Hindlimb muscle (tissue), 1 donor: ENCODE results near the gene MRPL9. TPM values are rescaled to one million over a fixed set of nuclear protein-coding genes. Genes with fewer than 3 reads are reported as not detected.

Experiments used
- DNase-seq: peaks from one replicate; pipeline ENCODE4 v3.0.0-alpha.2; 2013
- polyA plus RNA-seq: library from polyadenylated mRNA; unstranded; fragments of 120-200 nt; gene quantifications from one replicate; pipeline ENCODE4 v1.2.1, GENCODE V29; 2013; ENCODE audit not compliant: insufficient read length

Gene MRPL9
- polyA plus RNA-seq, 1 donor: 69.4 TPM

- no peak for DNase-seq
Observed at GRCh38 chr1:151729966-151730291, 33.4 kb downstream of the MRPL9 start.

DNA sequence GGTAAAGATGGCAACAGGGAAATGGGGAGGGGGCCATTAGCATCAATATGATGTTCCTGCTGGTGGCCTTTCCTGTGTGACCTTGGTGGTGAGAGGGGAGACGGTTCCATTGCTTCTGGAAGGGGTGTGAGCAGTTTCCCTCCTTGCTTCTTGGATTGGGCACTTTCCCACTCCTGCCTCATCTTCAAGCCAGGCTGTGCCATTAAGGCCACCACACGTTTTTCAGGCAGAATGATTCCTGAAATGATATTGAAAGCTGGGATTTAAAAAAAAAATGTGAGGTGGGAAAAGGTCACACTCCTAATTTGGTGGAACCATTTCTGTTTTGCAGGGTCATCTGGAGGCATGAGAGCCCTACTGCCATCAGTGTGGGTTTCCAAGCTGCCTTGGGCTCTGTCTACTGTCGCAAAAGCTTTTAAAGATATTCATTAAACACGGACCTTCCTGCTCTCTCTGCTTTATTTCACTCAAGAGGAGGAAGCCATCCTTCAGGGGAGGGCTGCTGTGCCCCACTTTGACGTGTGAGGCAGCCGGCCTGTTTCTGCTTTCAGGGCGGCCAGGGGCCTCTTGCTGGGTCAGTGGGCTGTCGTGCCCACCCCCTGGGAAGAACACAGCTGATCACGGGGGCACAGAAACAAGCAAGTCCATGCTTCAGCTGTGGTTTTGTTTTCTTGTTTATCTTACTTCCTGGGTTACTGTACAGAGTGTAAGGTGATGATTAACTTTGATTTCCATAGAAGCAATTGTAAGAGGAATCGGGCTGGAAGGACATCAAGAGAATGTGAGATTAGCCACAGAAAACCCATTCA lies 33.9 kb downstream of the MRPL9 start:
- no peak for DNase-seq

DNA sequence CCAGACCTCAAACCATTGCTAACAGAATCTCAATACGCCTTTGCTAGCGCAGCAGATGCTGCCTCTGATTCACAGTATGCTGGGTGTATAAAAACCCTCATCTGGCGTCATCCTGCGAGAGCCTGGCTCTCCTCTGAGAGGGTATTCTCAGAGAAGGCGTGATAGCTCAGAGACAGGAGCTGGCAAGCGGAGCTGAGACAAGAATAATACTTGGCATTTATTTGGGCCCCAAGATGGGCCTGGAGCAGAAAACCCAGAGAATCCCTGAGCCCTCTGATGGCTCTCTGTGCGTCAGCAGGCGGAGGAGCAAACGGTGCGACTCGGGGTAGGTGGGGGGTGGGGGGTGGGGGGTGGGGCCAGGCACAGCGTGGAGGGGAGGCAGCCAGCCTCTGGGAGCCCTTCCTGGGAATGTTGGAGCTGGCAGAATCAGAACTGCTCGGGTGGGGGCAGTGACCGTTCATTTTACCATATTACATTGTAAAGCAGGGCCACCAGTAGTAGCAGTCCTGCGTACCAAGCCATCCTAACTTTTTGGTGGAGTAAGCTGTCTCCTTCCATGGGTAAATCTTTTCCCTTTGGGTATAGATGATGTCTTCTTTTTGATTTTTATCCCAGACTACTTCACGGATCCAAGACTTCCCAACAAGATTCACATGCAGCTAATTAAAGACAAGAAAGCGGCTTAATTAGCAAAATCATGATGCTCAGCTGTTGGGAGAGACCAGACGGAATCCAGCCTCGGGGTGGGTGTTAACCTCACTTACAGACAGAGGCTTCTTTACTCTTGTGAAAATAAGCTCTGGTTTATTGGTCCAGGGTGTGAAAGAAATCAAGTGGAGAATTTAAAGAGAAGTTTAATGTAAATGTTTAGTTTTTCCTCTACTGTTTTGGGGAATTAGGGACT lies 34.9 kb downstream of the MRPL9 start:
- DNase-seq: peak; percentile 25

DNA sequence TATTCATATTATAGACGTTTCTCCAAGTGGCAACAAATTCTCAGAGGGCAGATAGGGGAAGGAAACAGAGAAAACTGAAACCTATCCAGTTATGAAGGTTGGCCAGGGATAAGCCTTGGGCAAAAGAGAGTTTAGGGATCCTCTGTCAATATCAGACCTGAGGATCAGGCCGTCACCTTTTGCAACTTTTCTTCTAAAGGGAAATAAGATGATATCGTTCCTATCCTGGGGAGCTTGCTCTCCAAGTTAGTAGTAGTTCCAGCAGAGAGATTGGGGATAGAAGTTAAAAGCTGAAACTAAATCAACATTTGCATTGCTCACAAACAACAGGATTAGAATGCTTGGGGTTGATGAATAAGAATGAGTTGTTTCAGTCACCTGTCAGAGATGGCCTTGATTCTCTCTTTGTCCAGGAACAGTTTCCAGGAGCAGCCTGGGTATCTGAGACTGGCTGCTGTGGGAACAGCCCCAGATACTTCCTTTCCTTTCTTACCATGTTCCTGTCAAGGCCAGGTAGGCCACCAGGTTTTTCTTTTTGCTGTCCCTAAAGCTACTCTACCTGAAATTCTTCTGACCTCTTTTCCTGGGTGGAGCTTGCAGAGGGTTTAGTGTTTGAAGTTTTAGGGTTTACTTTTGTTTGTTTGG lies 39.4 kb downstream of the MRPL9 start:
- no peak for DNase-seq

DNA sequence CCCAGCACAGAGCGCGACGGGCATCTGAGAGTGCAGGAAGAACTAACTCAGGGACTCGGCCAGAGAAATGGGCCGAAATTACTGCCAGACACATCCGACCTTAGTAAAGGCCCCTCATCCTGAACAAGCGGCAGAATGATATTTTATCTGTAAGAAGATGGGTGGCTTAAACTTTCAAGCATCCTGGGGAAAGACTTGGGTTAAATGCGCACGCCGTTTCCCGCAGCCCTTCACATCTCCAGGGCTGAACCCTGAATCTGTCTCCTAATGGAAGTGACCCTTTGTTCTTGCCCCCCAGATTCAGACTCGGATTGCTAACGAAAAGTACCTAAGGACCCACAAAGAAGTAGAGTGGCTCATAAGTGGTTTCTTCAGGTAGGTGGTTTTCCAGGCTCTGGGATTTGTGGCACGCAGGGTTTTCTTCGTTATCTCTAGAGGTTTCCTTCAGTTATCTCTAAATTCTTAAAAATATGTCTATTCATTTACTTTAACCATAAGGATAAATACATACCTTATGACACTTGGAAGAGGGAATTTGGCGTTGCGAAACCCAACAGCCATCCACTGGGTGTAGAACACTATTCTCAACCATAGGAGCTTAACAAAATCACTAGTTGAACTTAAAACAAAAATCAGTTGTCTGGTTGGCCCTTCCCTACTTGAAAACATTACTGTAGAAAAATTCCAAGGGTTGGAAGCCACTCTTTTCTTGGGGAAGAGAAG lies 41.3 kb downstream of the MRPL9 start:
- no peak for DNase-seq

GRCh38 chr1:151720974-151721787 lies 42.1 kb downstream of the MRPL9 start, which contains the start of gene RIIAD1:
Gene RIIAD1, plus strand, starts transcription at chr1:151721522. Its CDS starts 15 bp downstream, at chr1:151721537.
- DNase-seq: peak; percentile 29

DNA sequence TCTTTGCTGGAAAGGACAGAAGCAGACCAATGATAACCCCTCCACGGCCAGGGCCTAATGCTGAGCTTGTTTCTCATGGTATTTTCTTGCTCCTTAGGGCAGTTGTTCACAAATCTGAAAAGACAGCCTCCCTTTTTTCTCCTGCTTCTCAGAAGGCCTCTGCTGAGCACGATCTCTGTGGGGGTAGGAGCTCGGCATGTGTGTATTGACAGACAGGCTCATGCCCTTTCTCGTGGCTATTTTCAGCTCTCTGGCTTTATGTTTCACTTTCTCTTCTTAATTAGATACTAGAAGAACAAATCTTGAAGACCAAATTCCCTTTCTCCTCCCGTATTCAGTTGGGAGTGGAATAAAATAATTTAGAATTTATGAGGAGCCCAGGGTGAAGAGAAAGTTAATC lies 42.7 kb downstream of the MRPL9 start:
- no peak for DNase-seq

DNA sequence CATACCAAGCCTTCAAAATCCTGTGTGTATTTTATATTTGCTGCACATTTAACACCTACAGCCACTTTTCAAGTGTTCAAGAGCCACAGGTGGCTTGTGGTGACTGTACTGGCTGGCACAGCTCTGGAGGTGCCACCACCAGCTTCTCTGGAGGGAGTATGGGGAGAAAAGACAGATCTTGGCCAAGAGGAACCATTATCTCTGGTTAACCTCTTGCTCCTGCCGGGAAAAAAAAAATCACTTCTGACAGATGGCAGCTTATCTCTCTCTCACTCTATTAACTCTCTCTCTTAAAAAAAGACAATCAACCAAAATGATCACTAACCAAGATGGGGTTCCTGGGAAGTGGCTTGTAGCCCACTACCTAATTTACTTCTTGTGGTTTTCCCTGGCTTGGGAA lies 43.2 kb downstream of the MRPL9 start:
- no peak for DNase-seq

DNA sequence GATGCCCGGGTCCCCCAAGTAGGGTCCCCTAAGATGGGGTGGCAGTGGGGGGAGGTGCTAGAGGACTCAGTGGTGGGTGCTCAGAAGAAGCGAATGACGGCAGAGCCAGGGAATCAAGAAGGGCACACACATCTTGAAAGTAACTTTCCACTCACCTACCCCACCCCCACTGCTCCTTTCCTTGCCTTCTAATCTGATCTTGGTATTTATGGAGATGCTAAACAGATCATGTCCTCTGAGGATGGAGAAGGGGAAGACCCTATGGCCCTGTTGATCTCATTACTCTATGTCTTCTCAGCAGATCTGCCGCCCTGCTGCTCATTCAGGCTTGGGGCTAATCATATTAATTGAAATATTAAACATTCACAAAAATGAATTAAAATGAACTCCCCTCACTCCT lies 44.6 kb downstream of the MRPL9 start:
- DNase-seq: no peak

DNA sequence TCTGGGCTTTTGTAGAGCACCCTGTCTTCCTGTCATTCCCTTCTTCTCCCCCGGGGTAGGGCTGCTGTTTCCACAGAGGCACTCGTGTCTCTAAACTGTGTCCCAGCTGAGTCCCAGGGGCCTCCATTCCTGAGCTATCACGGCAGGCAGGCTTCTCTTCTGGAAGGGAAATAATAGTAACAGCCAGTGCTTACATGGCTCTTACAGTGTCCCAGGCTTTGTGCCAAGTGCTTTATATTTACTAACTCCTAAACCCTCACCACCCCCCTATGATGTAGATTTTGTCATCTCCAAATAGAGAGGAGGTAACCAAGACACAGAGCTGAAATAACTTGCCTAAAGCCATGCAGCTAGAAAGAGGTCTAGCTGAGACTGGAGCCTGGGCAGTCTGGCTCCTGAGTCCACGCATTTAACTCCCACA lies 45.3 kb downstream of the MRPL9 start:
- no peak for DNase-seq

DNA sequence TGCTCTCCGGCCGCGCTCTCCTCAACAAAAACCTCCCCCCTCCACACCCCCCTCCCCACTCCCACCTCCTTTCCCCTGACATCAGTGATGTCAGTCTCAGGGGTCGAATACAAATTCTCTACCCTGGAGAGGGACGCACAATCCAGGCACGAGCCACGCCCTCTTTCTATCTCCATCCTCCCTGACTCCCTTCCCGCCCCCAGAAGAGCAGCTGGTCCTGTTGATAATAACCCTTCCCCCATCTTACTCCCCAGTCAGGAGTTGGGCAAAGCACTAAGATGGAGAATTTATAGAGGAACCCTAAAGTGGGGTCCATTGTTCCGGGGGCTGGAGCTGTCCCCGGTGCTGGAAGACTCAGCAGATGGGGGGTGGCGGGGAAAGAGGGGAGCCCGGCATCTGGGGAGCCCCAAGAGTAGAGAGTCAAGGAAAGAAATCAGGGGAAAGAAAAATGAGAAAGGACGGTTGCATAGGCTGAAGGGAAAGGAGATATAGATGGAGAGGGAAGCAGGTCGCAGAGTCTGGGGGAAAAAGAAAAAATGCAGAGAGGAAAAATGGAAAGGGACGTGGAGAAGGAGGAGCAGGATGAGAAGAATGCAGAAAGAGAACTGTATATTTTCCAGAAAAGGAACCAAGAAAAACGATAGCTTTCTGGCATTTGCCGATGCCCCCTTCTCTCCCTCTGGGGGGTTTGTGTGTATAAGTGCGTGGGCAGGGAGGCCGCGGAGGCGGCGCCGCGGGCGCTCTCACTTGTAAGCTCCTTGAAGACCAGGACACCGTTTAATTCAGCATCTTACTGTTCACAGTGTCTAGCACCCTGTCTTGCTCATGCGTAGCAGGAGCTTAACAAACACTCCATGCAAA lies 46.3 kb downstream of the MRPL9 start, which contains the start of gene CELF3:
Gene CELF3, minus strand, starts transcription at position 33 of the 861 bp plus-strand sequence. CDS start 783 bp downstream, outside the sequence.
- DNase-seq: no peak

DNA sequence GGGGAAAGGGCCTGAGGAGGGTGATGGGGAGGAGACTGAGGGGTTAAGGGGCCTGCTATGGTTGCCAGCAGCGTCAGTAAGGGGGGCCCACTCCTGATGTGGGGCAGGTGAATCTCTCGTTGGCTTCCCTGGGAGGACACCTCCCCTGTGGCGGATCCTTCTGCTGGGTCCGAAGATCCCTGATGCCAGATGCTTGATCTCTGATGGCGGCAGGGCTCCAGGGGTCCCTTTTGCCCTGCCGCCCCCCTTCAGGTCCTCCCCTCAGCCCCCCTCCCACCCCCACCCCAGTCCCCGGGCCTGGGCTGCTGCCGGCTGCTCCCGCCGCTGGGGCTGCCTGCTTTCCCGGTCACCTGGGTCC lies 46.9 kb downstream of the MRPL9 start:
- DNase-seq: no peak

GRCh38 chr1:151715726-151716404 lies 47.4 kb downstream of the MRPL9 start:
- DNase-seq: no peak

- DNase-seq: no peak
Observed at GRCh38 chr1:151714820-151715725, 48.2 kb downstream of the MRPL9 start.

DNA sequence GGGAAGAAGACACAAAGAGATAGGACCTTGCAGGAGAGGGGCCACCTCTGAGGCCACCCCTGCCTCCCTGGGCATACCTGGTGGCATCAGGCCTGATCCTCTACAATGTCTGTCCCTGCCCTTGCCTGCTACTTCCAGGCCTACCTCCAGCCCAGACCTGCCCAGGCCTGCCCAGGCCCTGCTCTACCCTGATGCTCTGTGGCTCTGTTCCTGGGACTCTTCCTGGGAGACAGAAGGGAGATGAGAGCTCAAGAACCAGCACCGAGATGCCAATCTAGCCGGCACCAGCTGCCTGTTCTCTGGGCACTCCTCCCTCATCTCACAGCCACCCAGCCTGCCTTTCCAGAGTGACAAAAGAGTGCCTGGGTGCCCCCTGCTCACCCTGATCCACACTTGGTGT lies 49.4 kb downstream of the MRPL9 start:
- DNase-seq: no peak

- no peak for DNase-seq
Observed at GRCh38 chr1:151713044-151713443, 50.3 kb downstream of the MRPL9 start.

DNA sequence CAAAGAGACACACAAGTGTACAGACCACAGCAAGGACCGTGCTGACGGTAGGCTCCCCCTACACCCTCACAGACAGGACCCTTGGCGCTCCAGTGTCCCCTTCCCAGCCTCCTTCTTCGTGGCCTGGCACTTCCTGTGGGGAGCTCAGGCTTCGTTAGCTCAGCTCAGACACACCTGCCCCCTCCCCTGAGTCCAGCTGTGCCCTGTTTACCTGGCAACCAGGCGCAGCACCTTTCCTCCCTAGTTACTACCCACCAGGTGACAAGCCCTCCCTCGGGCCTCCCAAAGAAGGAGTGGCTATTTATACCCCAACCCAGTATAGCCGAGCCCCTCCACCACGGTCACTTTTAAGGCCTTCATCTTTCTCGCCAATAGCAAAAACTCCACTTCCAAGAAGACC lies 51.3 kb downstream of the MRPL9 start:
- DNase-seq: no peak

- DNase-seq: no peak
Observed at GRCh38 chr1:151711044-151711800, 52.1 kb downstream of the MRPL9 start.
